Neural cell (in vitro differentiated cells): ENCODE data around the gene OR8G1. TPM values are rescaled to one million over a fixed set of nuclear protein-coding genes. Genes with fewer than 3 reads are reported as not detected.

ENCODE experiments used
- polyA plus RNA-seq: library from polyadenylated mRNA; depleted of rRNA; stranded (reverse); fragments of >200 nt; gene quantifications from 2 replicates; pipeline ENCODE4 v1.2.3, GENCODE V29; 2014

The OR8G1 gene
- polyA plus RNA-seq, 1 donor from 2014 or later, result not detected

Other genes with a start within 250 kb of the OR8G1 start
- not detected in 2 replicates for gene OR10G6, start 245.9 kb upstream of the OR8G1 start, polyA plus RNA-seq
- gene OR10G4, start 228.1 kb upstream of the OR8G1 start, polyA plus RNA-seq, result not detected in 2 replicates
- gene OR10G9, start 218.1 kb upstream of the OR8G1 start, polyA plus RNA-seq, result not detected in 2 replicates
- gene OR10G8, start 214.3 kb upstream of the OR8G1 start, polyA plus RNA-seq, result not detected in 2 replicates
- not detected in 2 replicates for gene OR10G7, start 199.8 kb upstream of the OR8G1 start, polyA plus RNA-seq
- 82.2 and 87.3 TPM in 2 replicates for gene VWA5A, start 125.6 kb upstream of the OR8G1 start, polyA plus RNA-seq
- gene OR10D3, start 57.8 kb upstream of the OR8G1 start, polyA plus RNA-seq, result not detected in 2 replicates
- not detected in 2 replicates for gene OR8G5, start 15.3 kb downstream of the OR8G1 start, polyA plus RNA-seq
- not detected in 2 replicates for gene OR8D1, start 72.9 kb downstream of the OR8G1 start, polyA plus RNA-seq
- not detected in 2 replicates for gene OR8D2, start 79.1 kb downstream of the OR8G1 start, polyA plus RNA-seq
- not detected in 2 replicates for gene OR8B2, start 143.4 kb downstream of the OR8G1 start, polyA plus RNA-seq
- not detected in 2 replicates for gene OR8B3, start 157.9 kb downstream of the OR8G1 start, polyA plus RNA-seq
- not detected in 2 replicates for gene OR8B4, start 183.8 kb downstream of the OR8G1 start, polyA plus RNA-seq
- gene OR8B8, start 204.6 kb downstream of the OR8G1 start, polyA plus RNA-seq, result not detected in 2 replicates